HG03354 (cell line): ENCODE measurements around the gene ZIC2.

ENCODE experiments used
- ATAC-seq: cut with Tn5 transposase; IDR thresholded peaks from one replicate; pipeline ENCODE4 v1.9.1; 2021; ENCODE audit warnings: mild to moderate bottlenecking; ENCODE audit not compliant: unreplicated experiment, poor library complexity, severe bottlenecking

Gene ZIC2

DNA sequence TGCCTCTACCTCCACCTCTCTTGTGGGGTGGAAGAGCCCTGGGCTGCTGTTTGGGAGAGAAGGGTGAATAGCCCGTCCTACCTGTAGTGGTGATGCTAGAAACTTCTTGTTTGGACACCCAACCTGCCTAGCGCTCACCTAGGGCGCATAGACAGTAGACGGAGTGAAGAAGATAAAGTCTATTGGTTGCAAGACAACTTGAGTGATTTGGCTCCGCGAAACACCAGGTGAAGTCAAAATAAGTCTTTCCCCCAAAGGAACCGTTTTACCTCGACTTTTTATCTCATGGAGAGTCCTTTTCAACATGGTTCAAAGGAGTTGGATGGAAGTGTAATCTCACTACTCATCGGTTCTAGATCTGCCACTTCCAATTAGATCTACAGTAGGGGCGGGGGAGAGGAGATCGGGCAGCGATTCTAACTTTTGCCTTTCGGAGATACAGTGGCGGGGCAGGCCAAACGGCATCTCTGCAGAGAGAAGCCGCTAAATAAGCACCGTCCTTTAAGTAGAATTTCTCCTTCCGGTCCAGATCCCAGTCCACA is 9.3 kb upstream of the ZIC2 start:
- no peak for ATAC-seq

- no peak for ATAC-seq
These were observed 8.3 kb upstream of the ZIC2 start for GRCh38 chr13:99973163-99973807.

- ATAC-seq, result no peak
These were observed 7.8 kb upstream of the ZIC2 start for GRCh38 chr13:99973808-99974185.

DNA sequence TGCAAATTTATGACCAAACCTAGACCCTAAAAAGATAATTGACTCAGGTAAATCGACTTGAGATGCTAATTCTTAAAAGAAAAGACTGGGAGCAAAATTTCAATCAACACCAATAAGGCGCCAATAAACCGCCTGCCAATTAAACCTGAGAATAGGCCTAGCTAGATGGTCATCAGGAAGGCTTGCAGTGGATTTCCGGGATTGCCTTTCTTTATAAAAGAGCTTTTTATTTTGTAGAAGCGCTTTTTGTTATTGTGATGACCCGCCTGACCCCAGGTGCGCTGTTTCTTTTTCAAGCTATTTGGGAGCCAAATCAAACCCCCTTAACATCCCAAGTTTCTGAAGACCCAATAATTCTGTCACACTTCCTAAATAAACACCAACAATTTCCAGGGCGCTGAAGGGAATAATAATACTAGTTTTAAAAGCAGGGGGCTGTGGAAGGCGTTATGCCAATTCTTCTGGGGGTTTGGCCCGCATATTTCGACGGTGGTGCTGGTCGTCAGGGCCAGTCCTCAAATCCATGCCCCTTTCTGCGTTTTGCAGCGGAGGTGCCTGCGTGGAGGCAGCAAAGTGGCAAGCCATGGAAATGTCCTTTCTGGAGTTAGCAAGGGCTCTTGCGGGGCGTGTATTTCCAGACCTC is 7.2 kb upstream of the ZIC2 start:
- ATAC-seq, result no peak

GRCh38 chr13:99974939-99975561 is 6.5 kb upstream of the ZIC2 start:
- ATAC-seq, result no peak

GRCh38 chr13:99975626-99976025 is 6.0 kb upstream of the ZIC2 start:
- no peak for ATAC-seq

- ATAC-seq, result no peak
These were observed 5.0 kb upstream of the ZIC2 start for GRCh38 chr13:99976575-99976974.

DNA sequence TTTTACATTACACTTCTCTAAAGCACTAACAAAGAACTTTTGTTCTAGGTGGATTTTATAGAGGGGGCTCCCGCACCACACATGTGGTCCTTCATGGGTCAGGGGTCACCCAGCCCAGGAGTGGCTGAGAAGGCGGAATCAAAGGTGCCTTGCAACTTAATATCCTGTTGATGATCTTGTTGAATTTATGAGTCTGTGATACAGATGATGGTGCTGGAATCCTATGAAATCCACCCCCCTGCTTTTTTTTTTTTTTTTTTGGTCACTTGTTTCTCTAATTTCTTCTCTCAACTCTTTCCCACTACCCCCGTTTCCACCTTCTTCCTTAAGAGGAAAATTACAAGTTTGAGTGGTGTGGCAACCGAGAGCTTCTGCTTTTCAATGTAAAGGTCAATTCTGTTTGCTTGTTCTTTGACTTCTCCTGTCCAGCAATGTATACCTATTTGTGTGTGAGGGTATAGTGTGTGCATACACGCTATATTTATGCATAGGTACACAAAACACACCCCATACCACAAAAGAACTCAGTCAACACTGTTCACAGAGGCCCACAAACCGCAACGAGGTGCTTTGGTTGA is 4.2 kb upstream of the ZIC2 start:
- no peak for ATAC-seq

- ATAC-seq, result no peak
These were observed 3.4 kb upstream of the ZIC2 start for GRCh38 chr13:99977912-99978798.

DNA sequence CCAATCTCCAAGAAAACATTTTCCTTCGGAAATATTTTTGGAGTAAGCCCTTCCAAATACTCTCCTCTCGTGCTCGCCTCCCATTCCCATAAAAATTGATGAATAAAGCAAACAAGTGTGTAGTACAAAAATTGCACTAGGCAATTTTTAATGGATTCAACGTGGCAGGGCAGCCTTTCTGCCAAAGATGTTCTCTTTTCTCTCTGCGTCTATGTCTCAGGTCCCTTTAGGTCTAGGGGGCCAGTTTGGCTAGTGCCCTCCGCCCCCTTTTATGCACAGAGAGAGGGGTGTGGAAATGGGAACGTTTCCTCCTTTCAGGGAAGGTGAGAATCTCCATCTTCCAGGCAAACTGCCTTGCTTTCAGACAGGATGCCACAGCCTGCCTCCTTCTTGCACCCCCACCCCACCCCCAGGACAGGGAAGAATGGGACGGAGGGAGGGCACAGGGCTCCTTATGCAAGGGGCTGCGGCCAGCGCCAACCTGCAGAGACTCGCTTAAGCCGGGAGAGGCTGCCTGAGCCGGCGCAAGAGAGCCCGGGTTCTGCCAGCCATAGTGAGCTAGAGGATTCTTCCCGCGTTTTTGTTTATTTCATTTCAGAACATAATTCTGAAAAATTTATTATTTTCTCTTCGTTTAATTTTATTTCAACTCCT is 2.7 kb upstream of the ZIC2 start:
- ATAC-seq, result no peak

DNA sequence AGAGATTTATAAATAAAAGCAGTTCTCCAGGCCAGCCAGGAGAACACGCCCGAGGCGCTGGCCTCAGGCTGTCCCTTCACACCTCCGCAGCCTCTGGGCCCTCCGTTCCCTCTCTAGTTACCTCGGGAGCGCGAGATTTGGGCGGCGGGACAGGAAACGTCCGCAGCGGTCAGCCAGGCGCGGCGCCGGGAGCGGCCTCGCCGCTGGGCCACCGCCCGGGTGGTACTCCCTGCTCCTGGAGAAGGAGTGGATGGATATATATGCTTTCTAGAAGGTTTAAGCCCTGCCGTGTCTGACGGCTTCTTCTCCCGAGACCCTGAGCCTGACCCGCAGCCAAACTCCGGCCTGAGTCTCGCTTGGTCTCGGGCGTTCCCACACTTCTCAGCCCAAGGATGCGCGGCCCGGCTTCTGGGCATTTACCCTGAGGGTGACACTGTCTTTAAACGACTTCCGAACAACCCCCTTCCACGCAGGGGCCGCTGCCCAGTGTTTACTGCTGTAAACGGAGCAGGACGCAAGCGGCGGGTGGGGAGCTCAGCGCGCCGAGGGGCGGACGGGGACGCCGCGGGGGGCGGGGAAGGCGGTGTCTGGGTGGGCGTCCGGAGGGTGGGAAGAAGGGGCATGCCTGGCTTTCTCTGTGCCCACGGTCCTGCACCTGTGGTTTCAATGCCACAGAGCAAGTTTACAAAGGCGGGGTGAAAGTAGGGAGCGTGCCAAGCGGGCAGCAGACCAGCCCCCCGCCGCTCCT is 2.0 kb upstream of the ZIC2 start:
- no peak for ATAC-seq

GRCh38 chr13:99980201-99980823 is 1.3 kb upstream of the ZIC2 start:
- ATAC-seq, result peak; percentile 51

DNA sequence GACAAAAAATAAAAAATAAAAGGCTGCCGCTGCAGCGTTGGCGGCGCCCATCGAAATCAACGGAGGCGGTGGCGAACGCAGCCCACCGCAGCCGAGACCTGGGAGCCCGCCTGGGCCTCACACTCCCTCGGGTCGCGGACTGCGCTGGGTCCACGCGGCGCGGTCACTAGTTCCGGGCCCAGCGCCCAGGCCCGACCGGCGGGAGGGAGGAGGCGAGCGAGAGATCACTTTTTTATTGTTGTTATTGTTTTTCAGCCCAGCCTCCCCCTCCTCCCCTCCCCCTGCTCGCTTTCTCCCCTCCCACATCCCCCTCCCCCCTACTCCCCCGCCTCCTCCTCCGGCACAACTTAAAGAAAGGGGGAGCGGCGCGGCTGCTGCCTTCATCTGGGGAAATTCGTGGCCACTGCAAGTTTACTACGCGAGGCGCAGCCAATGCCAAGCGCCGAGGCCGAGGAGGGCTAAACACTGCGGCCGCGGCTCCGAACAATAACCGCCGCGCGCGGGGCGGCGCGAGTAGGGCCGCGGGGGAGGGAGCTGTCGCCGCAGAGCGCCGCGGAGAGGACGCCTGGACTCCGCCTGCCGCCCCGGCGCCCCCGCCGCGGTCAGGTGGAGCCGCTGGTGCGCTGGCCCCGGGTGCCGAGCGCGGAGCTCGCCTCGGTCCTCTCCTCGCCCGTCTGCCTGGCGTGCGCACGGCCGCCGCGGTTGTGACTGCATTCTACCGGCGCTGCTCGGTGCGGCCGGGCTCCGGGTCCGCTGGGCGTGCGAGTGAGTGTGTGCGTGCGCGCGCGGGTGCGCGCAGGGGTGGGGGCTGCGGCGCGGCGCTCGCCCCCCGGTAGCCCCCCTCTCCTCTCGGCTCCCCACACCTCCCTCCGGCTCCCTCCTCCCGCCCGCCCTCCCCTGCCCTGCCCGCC is 505 bp upstream of the ZIC2 start:
- ATAC-seq, result no peak

GRCh38 chr13:99982036-99982730 is 599 bp downstream of the ZIC2 start:
- ATAC-seq, result no peak

- no peak for ATAC-seq
These were observed 1.3 kb downstream of the ZIC2 start for GRCh38 chr13:99982731-99983498.
